ENCODE results near the gene PXN. TPM values are rescaled to one million over a fixed set of nuclear protein-coding genes. Genes with fewer than 3 reads are reported as not detected.

PXN gene
- total RNA-seq, 2 donors from 2014 or later: 29.3 to 35.9 TPM

DNA sequence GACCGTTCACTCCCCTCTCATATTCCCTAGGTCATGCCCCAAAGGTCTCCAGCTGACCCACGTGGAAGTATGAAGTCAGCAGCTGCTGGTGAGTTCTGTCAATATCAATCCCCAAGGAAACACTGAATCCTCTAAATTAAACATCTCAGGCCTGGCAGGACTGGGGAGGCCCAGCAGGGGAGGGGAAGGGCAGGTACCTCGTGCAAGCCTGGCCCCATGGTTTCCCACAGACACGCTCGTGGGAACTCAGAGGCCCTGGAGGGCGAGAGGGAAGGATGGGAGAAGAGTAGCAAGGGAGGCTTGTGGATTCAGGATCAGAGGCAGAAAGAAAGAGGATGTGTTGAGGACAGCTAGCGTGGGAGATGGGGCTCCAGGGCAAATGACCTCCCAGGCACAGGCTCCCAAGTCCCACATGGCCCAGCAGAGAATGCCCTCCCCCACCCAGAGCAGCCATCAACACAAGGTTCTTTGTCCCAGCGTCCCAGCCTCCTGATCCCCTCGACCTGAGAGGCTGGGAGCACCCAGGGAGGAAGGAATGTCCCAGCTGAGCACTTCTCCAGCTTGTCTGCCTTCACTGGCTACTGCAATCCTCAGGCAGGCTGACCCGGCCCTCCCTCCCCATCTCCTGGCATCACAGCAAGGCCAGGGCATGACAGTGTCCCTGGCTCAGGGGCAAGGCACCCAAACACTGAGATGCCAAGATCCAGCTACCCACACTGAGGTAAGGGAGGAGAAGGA lies 44.5 kb downstream of the PXN start:
- 73% methylated on average over 8 to 10 of the region's 10 CpGs for WGBS, 2 donors
- Histone ChIP-seq H3K4me1 (peaks cover 25% of the 10 kb centered on the region), H3K9me3 (no peaks in the 10 kb centered on the region), H3K27ac (no peak overlapping the region), H3K36me3 (replicated peaks in 1 of 2; ENCODE audit: insufficient read depth in 1 of 2, low read depth in 2 of 2) (peaks cover 0 to 14% of the 10 kb centered on the region in 2 donors), H3K4me3 (no peak overlapping the region), H3K27me3 (no peaks in the 10 kb centered on the region)
- no peak for DNase-seq
- no peak for ATAC-seq
- TF ChIP-seq, protein P1, sequence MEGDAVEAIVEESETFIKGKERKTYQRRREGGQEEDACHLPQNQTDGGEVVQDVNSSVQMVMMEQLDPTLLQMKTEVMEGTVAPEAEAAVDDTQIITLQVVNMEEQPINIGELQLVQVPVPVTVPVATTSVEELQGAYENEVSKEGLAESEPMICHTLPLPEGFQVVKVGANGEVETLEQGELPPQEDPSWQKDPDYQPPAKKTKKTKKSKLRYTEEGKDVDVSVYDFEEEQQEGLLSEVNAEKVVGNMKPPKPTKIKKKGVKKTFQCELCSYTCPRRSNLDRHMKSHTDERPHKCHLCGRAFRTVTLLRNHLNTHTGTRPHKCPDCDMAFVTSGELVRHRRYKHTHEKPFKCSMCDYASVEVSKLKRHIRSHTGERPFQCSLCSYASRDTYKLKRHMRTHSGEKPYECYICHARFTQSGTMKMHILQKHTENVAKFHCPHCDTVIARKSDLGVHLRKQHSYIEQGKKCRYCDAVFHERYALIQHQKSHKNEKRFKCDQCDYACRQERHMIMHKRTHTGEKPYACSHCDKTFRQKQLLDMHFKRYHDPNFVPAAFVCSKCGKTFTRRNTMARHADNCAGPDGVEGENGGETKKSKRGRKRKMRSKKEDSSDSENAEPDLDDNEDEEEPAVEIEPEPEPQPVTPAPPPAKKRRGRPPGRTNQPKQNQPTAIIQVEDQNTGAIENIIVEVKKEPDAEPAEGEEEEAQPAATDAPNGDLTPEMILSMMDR (IDR thresholded peaks at IDR 0.05): no peak
- no peak for TF ChIP-seq POLR2A (IDR thresholded peaks at IDR 0.05)
- intact Hi-C loops (cut with DNase I): no loop called here

DNA sequence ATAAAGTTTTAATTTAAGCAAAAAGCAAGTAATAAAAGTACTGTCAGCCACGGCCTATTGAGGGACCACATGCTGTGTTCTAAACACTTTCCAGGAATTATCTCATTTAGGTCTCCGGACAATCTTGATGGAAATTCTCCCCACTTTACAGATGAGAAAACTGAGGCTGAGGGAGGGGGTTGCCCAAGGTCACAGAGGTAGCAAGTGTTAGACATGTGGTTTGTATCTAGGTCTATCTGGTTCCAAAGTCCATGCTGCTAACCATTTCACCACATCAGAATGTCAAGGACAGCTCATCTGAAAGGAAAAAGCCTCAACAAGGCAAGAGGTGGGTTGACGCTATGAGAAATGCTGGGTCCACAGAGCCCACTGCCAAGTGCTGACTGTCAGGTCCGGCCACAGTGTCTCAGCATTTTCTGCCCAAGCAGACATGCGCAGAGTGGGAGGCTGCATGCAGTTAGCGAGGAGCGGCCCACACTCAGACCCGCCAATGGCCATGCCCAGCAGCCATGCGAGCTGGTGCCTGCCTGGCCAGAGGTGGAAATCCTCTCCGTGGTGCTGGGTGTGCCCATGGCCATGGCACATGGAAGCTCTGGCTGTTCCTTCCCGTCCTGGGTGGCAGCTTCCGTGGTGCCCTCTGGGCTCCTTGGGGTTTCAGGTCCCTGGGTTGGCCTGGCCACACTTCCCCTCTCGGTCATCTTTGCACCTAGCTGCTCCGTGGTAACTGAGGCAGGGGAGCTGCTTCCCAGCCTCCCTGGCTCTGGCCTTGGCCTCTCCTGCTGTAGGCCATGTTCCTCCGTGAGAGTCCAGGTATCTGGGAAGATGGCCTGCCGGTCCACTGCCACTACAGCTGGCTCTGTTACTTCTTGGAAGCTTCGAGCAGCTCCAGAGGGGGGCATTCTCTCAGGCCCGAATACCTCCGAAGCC lies 46.6 kb downstream of the PXN start:
- intact Hi-C loops (cut with DNase I): no loop called here
- DNase-seq (no peak), ATAC-seq (no peak)
- TF ChIP-seq POLR2A (IDR thresholded peaks at IDR 0.05): no peak
- TF ChIP-seq, protein P1 (IDR thresholded peaks at IDR 0.05): no peak
- Histone ChIP-seq H3K4me3 (no peak overlapping the region), H3K27me3 (no peaks in the 10 kb centered on the region), H3K36me3 (replicated peaks in 1 of 2; ENCODE audit: insufficient read depth in 1 of 2, low read depth in 2 of 2) (peaks cover 0 to 19% of the 10 kb centered on the region in 2 donors), H3K9me3 (no peaks in the 10 kb centered on the region), H3K27ac (no peak overlapping the region), H3K4me1 (peaks cover 5% of the 10 kb centered on the region)
- WGBS, 2 donors: 87 to 89% methylated on average over 10 to 18 of the region's 19 CpGs

DNA sequence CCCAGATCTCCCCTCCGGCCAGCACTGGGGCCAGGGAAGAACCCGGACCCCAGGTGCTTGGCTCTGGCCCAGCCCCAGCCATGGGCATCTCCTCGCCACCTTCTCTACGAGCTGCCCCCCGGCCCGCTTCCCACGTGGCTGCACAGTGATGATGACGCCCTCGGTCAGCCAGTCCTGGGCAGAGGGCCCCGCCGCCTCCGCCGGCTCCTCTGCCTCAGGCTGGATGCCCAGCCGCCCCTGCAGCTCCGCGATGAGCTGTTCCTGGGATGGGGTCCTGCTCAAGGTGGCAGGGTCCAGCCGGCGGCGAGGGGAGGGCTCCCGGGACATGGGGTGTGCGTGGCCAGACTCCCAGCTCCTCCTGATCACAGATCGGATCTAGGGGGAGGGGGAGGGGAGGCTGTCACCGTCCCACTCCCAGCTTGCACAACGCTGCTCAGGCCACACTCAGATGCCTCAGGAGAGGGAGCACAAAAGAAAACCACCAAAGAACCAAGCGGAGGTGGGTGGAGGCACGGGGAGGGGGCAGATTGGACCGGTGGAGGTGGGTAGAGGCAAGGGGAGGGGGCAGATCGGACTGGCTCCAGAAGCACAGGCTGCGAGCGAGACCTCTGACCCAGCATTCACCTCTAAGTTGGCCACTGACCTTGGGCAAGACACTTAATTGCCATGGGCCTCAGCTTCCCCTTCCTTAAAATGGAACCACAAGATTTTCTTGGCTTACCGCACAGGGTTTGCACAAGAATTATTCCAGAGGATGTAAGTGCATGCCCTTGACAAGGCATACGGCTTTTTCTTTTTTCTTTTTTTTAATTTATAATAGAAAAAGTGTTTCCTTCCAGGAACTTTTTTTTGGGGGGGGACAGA lies 48.6 kb downstream of the PXN start:
- 87 to 91% methylated on average over 11 to 31 of the region's 32 CpGs for WGBS, 2 donors
- Histone ChIP-seq H3K27ac (no peak overlapping the region), H3K36me3 (replicated peaks in 1 of 2; ENCODE audit: insufficient read depth in 1 of 2, low read depth in 2 of 2) (peaks cover 4 to 21% of the 10 kb centered on the region in 2 donors), H3K9me3 (no peaks in the 10 kb centered on the region), H3K4me3 (no peak overlapping the region), H3K4me1 (no peaks in the 10 kb centered on the region), H3K27me3 (no peaks in the 10 kb centered on the region)
- intact Hi-C loops (cut with DNase I): no loop called here
- TF ChIP-seq, protein P1 (IDR thresholded peaks at IDR 0.05): no peak
- TF ChIP-seq POLR2A (IDR thresholded peaks at IDR 0.05): no peak
- ATAC-seq: no peak
- DNase-seq: no peak

DNA sequence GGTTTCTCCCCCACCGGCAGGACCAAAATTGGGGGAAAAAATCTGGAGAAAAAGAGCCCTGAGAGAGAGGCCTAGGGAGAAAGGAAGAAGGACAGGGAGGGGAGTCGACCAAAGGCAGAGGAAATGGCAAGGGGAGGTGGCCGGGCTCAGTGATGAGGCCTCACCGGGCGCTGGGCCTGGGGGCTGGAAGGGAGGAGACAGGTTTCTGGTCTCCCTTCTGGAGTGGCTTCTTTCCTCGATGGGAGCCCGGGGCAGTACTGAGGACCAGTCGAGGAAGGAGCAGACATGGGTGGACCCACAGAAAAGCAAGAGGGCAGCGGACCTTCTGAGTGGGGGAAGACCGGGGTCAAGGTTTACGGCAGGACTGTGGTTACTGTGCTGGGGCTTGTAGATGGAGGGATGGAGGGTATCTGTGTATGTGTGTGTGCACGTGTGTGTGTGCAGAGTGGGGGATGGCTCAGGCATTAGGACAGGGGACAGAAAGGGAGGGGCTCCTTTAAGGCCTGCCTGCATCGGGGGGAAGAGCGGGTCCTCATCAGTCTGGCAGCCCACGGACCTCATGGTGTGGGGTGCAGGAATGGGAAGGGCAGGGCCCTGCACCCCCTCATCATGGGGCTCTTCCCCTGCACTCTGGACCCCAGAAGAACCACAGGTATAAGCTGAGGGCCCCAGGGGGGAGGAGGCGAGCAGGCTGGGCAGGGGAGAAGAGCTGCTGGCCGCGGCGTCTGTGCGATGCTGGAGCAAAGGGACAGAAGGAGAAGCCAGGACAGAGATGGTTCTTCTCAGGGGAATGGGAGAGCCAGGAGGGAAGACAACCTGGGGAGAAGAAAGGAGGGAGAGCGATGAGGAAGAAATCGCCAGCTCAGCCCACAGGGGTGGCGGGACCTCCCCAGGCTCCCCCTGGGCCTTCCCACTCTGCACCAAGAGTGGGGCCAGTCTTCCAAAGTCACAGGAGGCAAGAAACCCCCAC lies 49.5 kb downstream of the PXN start:
- no peak for ATAC-seq
- Histone ChIP-seq H3K27ac (no peak overlapping the region), H3K36me3 (replicated peaks in 1 of 2; ENCODE audit: insufficient read depth in 1 of 2, low read depth in 2 of 2) (peaks cover 4 to 21% of the 10 kb centered on the region in 2 donors), H3K9me3 (no peaks in the 10 kb centered on the region), H3K27me3 (no peaks in the 10 kb centered on the region), H3K4me1 (no peaks in the 10 kb centered on the region), H3K4me3 (no peak overlapping the region)
- no peak for DNase-seq
- intact Hi-C loops (cut with DNase I): no loop called here
- no peak for TF ChIP-seq POLR2A (IDR thresholded peaks at IDR 0.05)
- TF ChIP-seq, protein P1 (IDR thresholded peaks at IDR 0.05): no peak
- WGBS, 2 donors: 80 to 88% methylated on average over 20 to 23 of the region's 23 CpGs

Measured in body of pancreas (tissue), 4 donors.